Measurements from ENCODE around the gene MUC3A. TPM values are rescaled to one million over a fixed set of nuclear protein-coding genes. Genes with fewer than 3 reads are reported as not detected.

Gene MUC3A
- total and polyA plus RNA-seq, 2 of the 4 experiments (the other 2 are of a cell fraction), result 0.05 TPM; not detected in 1

GRCh38 chr7:100943693-100944092 is 5.6 kb upstream of the MUC3A start:
- Histone ChIP-seq H3K14ac (replicated peaks; ENCODE audit: low read depth, low read length) (no peak overlapping the region), H4K8ac (ENCODE audit: low read depth in 2 of 2, low read length in 2 of 2) (no peak overlapping the region), H3K4me1 (ENCODE audit: control insufficient read depth, insufficient read depth, low read length) (no peaks in the 10 kb centered on the region), H4K5ac (ENCODE audit: low read depth, low read length) (no peak overlapping the region), H3K27ac (ENCODE audit: insufficient read depth, low read length) (no peak overlapping the region), H2AFZ (replicated peaks; ENCODE audit: low read length, poor library complexity) (no peak overlapping the region), H2BK120ac (ENCODE audit: low read depth, low read length) (no peak overlapping the region), H3K9me3 (ENCODE audit: control insufficient read depth, insufficient read depth, low read length) (peaks cover 2% of the 10 kb centered on the region; the same call in 1 of the 2 replicates), H2BK15ac (ENCODE audit: low read depth, low read length) (no peak overlapping the region), H2BK5ac (ENCODE audit: low read depth, low read length, poor library complexity, severe bottlenecking) (no peak overlapping the region), H3K79me1 (ENCODE audit: low read depth in 1 of 2, low read length in 2 of 2) (no peaks in the 10 kb centered on the region), H3K4me2 (ENCODE audit: low read depth, low read length) (no peak overlapping the region), H3K4ac (ENCODE audit: low read depth, low read length) (no peak overlapping the region), H3K23ac (ENCODE audit: low read depth, low read length) (no peak overlapping the region), H3K18ac (ENCODE audit: low read depth, low read length) (no peak overlapping the region), H2AK9ac (replicated peaks; ENCODE audit: low read depth, low read length, poor library complexity) (no peak overlapping the region), H3K56ac (ENCODE audit: extremely low read depth, insufficient read depth, low read length) (no peak overlapping the region), H3K36me3 (ENCODE audit: control insufficient read depth, insufficient read depth, low read length) (no peaks in the 10 kb centered on the region), H4K91ac (ENCODE audit: insufficient read depth, low read depth, low read length) (no peak overlapping the region), H2BK20ac (ENCODE audit: low read depth, low read length) (no peak overlapping the region), H3K9ac (ENCODE audit: low read depth, low read length) (no peak overlapping the region), H3K27me3 (ENCODE audit: control insufficient read depth, insufficient read depth, low read length) (peaks cover 14% of the 10 kb centered on the region; the same call in 1 of the 2 replicates), H2AK5ac (ENCODE audit: low read depth, low read length) (no peak overlapping the region), H3K9me1 (ENCODE audit: insufficient read depth, low read length) (no peaks in the 10 kb centered on the region), H3K4me3 (ENCODE audit: insufficient read depth, low read depth, low read length) (no peak overlapping the region), H4K20me1 (ENCODE audit: insufficient read depth, low read length) (no peaks in the 10 kb centered on the region)
- dilution Hi-C loops (cut with HindIII; ENCODE audit: low sequenced_read_pairs, unreplicated experiment) (no loop called here), intact Hi-C loops (cut with micrococcal nuclease) (no loop called here), in situ Hi-C loops (cut with MboI; ENCODE audit: low sequenced_read_pairs) (no loop called here)
- WGBS, 2 experiments (ENCODE audit: extremely low coverage in 2 of 2, insufficient read length in 1 of 2), result no CpG with 5 or more reads among the region's 5 CpGs
- ATAC-seq (ENCODE audit: low read depth) (no peak), DNase-seq (no peak)
- ChIA-PET POLR2A (ENCODE audit: unreplicated experiment) (no interaction called here), CTCF (interaction anchor here (0.6 kb wide), 1 partner anchor 81 kb away, joined by 3 read pairs; no protein-coding TSS in a partner anchor)
- TF ChIP-seq SMC3 (IDR thresholded peaks at IDR 0.05; ENCODE audit: low read depth, low read length), result no peak
- TF ChIP-seq BHLHE40 (IDR thresholded peaks at IDR 0.05; ENCODE audit: low read depth, low read length), result no peak
- TF ChIP-seq CEBPB (IDR thresholded peaks at IDR 0.05; ENCODE audit: low read depth, low read length), result no peak
- TF ChIP-seq USF2 (IDR thresholded peaks at IDR 0.05; ENCODE audit: low read depth, low read length), result no peak
- no TSS peak for BruUV-seq (replicated peaks)
